CD4-positive, alpha-beta T cell treated with Interferon alpha-2 for 1 hour (primary cell): ENCODE results near the gene SLC38A10.

ENCODE experiments used
- DNase-seq, 2 donors: peaks; one replicate each; pipeline ENCODE4 v3.0.0-alpha.2; 2020 to 2022

The SLC38A10 gene

DNA sequence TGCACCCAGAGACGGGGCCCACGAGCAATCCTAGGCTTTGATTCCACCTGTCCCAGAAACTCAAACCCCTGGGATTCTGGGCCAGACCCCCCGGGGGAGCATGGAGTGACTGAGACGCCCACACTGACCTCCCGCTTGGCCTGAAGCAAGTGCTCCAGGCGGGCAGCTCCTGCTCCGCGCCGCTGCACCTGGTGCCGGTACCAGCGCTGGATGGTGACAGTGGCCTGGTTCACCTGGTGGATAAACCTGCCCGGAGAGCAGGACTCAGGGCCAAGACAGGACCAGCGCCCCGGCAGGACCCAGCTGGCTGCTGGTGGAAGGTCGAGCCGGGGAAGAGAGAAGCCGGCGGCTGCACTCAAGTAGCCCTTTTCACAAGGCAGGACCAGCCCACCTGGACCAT, 94.9 kb downstream of the SLC38A10 start:
- DNase-seq: no peak

DNA sequence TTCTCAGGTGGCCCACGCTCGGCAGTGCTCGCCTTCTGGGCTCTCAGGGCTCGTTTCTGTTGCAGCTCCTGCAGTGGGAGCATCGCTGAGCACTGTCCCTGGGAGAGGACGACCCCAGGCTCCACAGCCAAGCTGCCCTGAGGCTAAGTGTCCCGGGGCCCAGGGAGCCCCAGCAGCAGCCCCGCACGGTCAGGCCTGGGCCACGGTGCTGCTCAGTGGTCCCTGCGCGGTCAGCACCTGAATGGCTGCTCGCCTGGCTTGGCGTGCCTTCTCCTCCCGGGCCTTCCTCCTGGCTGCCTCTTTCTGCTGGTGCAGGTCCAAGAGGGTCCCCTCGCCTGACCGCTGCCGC, 95.7 kb downstream of the SLC38A10 start:
- no peak for DNase-seq

DNA sequence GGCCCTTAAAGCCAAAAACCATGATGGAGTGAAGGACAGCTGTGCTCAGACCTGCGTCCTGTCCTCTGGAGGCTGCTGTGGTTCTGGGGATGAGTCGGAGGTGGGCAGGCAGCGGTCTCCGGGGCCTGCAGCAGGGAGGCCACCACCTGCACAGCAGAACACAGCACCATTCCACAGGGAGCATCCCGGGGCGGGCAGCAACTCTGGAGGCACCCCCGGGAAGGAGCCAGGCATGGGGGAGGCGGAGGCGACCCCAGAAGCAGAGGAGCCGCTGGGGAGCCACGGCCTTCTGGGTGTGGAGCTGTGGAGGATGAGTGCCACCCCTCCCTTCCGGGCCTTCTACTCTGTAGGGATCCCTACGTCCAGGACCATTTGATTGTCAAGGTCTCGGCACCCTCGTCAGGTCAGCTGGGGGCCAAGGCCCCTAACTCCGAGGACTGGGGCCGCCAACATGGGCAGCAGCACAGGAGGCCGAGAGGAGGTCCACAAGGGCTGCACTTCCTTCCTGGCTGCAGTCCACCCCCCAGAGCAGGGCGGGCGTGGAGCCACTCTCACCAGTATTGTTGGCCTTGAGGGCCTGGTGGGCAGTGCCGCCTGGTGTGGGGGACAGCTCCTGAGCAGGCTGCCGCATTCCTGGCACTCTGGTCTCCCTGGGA, 96.2 kb downstream of the SLC38A10 start:
- DNase-seq: no peak

DNA sequence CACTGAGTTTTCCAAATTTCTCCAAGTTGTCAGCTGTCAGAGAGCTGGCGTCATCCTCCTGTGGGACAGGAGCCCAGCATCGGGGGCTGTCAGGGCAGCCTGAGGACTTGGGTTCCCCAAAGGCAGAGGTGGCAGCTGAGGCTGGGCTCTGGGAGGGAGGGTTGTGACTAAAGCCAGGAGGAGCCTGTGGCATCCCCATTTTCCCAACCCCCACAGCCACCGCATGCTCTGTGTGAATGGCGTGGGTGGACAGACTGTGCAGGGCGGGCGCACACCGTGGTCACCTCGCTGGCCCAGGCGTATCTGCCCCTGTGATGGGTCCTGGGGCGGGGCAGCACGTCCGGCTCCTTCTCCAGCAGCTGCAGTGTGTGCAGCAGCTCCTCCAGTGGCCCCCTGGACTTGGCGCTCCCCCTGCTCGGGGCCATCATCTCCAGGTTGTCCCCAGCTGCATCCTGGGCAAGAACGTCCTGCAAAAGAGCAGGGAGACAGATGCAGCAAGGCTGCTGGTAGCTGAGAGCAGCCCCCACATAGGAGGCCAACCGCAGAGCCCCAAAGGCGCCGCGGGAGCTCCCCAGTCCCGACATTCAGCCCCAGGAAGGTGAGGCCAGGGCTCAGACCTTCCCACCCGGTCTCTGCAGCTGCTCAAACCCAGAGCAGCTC, 97.1 kb downstream of the SLC38A10 start:
- DNase-seq: no peak

DNA sequence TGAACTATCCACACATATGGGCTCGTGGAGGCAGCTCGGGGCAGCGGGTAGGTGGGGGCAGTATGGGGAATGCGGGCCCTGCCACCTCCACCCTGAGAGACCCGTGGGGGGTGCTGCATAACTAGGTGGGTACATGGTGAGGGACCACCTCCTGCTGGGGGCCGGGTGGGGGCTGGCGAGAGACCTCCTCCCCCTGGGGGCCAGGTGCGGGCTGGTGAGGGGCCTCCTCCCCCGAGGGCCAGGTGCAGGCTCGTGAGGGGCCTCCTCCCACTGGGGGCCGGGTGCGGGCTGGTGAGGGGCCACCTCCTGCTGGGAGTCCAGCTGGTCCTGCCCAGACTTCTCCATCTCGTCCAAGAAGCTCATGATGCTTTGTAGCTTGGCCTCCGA, 97.7 kb downstream of the SLC38A10 start:
- DNase-seq: no peak

DNA sequence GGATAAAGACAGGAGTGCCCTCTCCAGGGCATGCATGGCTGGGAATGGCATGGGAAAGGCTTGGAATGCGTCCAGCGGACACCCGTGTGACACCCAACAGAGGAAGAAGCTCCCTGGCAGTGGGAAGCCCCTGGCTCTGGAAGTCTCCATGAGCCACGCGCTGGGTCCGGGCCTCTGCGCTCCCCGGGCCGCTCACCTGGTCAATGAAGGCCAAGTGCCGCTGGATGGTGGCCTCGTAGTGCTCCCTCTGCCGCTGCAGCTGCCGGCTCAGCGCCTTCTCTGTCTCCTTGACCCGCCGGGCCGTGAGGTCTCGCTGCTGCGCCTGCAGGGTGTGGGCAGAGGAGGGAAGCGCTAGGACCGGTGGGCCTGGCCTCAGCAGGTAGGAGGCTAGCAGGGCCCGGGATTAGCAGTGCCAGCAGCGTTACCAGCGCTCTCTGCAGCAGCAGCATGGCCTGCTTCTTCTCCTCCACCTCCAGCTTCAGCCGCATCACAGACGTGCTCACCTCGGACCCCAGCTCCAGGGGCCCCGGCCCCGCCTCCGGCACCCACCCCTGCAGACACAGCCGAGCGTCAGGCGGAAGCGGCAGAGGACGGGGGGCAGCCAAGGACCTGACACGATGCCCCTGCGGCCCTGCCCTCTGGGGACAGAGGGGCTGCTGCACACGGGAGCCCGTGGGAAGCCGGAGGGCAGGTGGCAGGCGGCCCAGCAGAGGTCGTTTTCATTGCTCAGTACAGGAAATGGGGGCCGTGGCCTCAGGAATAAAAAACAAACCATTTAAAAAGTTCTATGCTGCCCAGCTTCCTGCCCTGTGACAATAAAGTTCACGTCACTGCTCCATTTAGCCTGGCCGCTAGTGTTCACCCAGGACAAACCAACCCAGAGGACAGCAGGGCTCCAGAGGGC, 98.3 kb downstream of the SLC38A10 start:
- no peak for DNase-seq

DNA sequence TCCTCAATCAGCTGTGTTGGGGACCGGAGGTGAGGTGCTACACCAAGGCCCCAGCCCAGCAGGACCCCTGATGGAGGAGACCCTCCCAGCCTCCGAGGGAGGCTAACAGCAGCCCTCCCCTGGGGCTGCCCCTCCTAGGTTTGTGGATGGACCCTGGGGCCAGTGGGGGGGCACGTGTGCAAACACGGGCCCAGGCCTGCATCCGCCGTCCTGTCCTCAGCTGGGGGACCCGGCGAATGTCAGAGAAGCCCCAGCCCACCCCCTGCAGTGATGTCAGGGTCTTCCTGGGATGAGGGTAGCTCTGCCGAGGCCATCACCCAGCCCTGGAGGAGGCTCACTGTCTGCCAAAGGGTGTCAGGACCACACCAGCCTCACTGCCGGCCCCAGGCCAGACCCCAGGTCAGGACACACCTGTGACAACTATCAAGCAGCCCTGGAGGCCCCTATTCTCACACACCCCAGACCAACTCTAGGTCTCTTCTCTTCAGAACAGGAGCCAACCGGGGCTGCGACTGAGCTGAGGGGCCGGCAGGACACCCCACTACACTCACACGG, 99.1 kb downstream of the SLC38A10 start:
- no peak for DNase-seq
